ENCODE measurements around the gene GNPTAB. TPM values are rescaled to one million over a fixed set of nuclear protein-coding genes. Genes with fewer than 3 reads are reported as not detected.

The GNPTAB gene
- total RNA-seq, 4 donors from 2014 or later: 24.3 to 45.9 (median 32.6) TPM

GRCh38 chr12:101802486-101802885, 28.3 kb downstream of the GNPTAB start:
- no peak overlapping the region for H3K4me3 ChIP-seq (ENCODE audit: low read depth, poor library complexity, severe bottlenecking)
- no peak for DNase-seq (ENCODE audit: low spot score in 2 of 2)
- intact Hi-C loops (cut with DNase I; ENCODE audit: low total_unique reads): no loop called here
- 79 to 87% methylated on average over 2 of the region's 2 CpGs for WGBS, 2 donors
- TF ChIP-seq POLR2A (IDR thresholded peaks at IDR 0.05) (no peak), CTCF (IDR thresholded peaks at IDR 0.05) (no peak)

GRCh38 chr12:101799774-101800173, 31.0 kb downstream of the GNPTAB start:
- no peak overlapping the region for H3K4me3 ChIP-seq (ENCODE audit: low read depth, poor library complexity, severe bottlenecking)
- DNase-seq (ENCODE audit: low spot score in 2 of 2): no peak
- 63 to 66% methylated on average over 3 of the region's 3 CpGs for WGBS, 2 donors
- TF ChIP-seq CTCF (IDR thresholded peaks at IDR 0.05): no peak
- TF ChIP-seq POLR2A (IDR thresholded peaks at IDR 0.05): no peak
- intact Hi-C loops (cut with DNase I; ENCODE audit: low total_unique reads): no loop called here

- no peak overlapping the region for H3K4me3 ChIP-seq (ENCODE audit: low read depth, poor library complexity, severe bottlenecking)
- intact Hi-C loops (cut with DNase I; ENCODE audit: low total_unique reads): no loop called here
- WGBS, 2 donors: 88 to 93% methylated on average over 4 of the region's 4 CpGs
- TF ChIP-seq POLR2A (IDR thresholded peaks at IDR 0.05) (no peak), CTCF (IDR thresholded peaks at IDR 0.05) (no peak)
- no peak for DNase-seq (ENCODE audit: low spot score in 2 of 2)
Measured at GRCh38 chr12:101795786-101796185, 35.0 kb downstream of the GNPTAB start.

GRCh38 chr12:101795013-101795412, 35.7 kb downstream of the GNPTAB start:
- 81 to 87% methylated on average over 1 of the region's 1 CpG for WGBS, 2 donors
- TF ChIP-seq CTCF (IDR thresholded peaks at IDR 0.05) (no peak), POLR2A (IDR thresholded peaks at IDR 0.05) (no peak)
- intact Hi-C loops (cut with DNase I; ENCODE audit: low total_unique reads): no loop called here
- DNase-seq (ENCODE audit: low spot score in 2 of 2): no peak
- H3K4me3 ChIP-seq (ENCODE audit: low read depth, poor library complexity, severe bottlenecking): no peak overlapping the region

- H3K4me3 ChIP-seq (ENCODE audit: low read depth, poor library complexity, severe bottlenecking): no peak overlapping the region
- WGBS, 2 donors: 75 to 83% methylated on average over 2 of the region's 2 CpGs
- intact Hi-C loops (cut with DNase I; ENCODE audit: low total_unique reads): no loop called here
- DNase-seq (ENCODE audit: low spot score in 2 of 2): no peak
- TF ChIP-seq CTCF (IDR thresholded peaks at IDR 0.05) (no peak), POLR2A (IDR thresholded peaks at IDR 0.05) (no peak)
Measured at GRCh38 chr12:101794574-101794973, 36.2 kb downstream of the GNPTAB start.

- TF ChIP-seq CTCF (IDR thresholded peaks at IDR 0.05) (no peak), POLR2A (IDR thresholded peaks at IDR 0.05) (no peak)
- no peak for DNase-seq (ENCODE audit: low spot score in 2 of 2)
- no peak overlapping the region for H3K4me3 ChIP-seq (ENCODE audit: low read depth, poor library complexity, severe bottlenecking)
- WGBS, 2 donors: 60 to 61% methylated on average over 1 of the region's 1 CpG
- intact Hi-C loops (cut with DNase I; ENCODE audit: low total_unique reads): no loop called here
Measured at GRCh38 chr12:101793401-101793800, 37.4 kb downstream of the GNPTAB start.
